SW 1271 (cell line): Measurements from ENCODE around the gene AAMP.
"Not testable (repeated sequence)": the region's sequence is repeated elsewhere in the genome, so short reads cannot be mapped to it uniquely, and the experiment has no call there.

ENCODE experiments used
- DNase-seq, 2 experiments: peaks; one replicate each; lab custom pipeline; 2025; lab: John Stamatoyannopoulos, UW

AAMP gene

GRCh38 chr2:218274586-218274985 lies 4.6 kb upstream of the AAMP start:
- DNase-seq = no peak

DNA sequence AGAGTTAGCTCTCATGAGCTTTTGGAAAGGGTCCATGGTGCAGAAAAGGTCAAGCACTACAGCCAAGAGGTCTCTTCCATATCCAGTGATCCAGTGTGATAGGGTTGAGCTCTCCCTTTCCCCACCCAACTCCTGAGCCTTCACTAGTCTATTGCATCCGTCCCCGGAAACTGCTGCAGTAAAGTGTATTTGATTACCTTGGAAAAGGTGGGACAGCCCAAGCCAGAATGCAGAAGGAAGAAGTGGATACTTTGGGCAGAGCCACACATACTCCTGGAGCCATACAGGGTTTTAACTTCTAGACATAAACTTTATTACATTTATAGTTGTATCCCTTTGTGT lies 3.9 kb upstream of the AAMP start:
- DNase-seq = no peak

DNA sequence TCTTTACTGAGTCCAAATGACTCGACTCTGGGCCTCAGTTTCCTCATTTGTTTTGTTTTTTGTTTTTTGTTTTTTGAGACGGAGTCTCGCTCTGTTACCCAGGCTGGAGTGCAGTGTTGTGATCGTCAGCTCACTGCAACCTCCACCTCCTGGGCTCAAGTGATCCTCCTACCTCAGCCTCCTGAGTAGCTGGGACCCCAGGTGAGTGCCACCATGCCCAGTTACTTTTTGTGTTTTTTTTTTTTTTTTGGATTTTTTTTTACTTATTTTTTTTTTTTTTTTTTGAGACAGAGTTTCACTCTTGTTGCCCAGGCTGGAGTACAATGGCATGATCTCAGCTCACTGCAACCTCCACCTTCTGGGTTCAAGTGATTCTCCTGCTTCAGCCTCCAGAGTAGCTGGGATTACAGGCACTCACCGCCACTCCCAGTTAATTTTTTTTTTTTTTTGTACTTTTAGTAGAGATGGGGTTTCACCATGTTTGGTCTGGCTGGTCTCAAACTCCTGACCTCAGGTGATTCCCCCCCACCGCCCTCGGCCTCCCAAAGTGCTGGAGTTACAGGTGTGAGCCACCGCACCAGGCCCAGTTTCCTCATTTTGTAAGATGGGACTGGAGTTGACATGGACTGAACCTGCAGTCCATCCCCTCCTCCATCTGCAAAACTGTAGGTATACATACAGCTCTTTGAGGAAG lies 3.4 kb upstream of the AAMP start:
- not testable (repeated sequence) for DNase-seq

DNA sequence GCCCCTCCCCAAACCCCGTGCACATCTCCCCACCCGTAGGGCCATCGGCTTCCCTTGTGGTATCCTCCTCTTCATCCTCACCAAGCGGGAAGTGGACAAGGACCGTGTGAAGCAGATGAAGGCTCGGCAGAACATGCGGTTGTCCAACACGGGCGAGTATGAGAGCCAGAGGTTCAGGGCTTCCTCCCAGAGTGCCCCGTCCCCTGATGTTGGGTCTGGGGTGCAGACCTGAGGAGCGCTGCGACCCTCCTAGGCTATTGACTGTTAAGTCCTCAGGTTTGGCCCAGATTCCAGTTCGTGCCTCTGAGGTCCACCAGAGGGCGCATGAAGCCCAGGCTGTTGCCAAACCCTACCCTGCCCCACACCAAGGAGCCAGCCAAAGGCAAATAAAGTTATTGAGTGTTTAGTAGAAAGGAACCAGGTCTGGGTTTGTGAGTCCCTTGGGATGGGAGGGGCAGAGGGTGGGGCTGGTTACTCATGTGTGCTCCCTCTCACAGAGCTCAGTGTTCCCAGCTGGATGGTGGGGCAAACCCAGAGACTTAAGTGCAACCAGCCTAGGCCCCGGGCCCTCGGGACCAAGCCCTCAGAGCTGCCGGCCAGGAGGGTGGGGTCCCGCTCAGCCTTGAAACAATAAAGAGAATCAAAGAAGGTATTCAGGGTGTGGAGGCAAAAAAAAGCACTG lies 2.7 kb upstream of the AAMP start:
- DNase-seq = peak; percentile 69 to 76

DNA sequence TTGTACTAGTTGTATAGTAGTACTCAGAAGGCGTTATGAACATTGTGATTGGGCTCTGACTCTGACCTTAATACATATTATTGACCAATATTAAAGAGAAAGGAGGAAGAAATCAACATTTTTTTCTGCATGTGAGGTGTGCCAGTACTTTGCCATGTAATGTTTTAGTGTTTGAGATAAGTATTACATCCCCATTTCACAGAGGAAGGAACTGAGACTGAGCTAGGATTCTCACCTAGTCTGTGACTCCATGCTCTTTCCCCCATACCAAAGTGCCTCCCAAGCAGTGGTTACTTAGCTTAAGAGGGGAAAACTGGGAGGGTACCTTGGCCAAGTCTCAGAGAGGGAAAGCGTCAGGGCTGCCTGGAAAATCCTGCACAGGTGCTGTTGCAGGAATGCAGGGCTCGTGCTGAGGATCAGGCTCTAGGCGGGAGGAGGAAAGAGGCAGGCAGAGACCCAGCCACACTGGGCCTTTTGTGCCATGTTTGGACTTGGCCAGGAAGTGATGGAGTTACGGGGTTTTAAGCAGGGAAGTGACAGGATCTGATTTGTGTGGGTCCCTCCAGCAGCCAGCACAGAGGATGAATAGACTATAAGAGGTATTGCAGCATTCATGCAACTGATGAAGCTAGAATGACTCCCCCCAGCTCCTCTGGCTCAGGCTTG lies 2.1 kb upstream of the AAMP start:
- peak in 1 of 2 experiments; percentile 11 for DNase-seq

- DNase-seq = no peak
These were observed 1.5 kb upstream of the AAMP start for GRCh38 chr2:218271487-218271797.

GRCh38 chr2:218270721-218271486 lies 967 bp upstream of the AAMP start:
- DNase-seq = no peak

DNA sequence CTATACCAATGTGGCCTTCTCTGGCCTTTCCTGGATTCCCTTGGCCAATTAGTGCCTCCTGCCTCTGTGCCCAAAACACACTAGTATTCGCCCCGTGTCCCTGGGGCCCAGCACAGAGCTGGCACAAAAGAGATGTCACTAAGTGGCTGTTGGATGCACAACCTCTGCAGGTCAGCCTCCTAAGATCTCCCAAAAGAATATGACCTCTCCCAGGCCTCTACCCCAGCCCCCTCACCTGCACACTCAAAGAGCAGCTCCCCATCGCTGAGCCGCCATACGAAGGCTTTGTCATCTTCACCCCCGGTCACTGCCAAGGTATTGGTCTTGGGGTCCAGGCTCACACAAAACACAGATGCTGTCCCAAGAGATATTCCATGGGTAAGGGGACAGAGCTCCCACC lies 2.7 kb downstream of the AAMP start:
- no peak for DNase-seq

- no peak for DNase-seq
These were observed 3.5 kb downstream of the AAMP start for GRCh38 chr2:218266316-218266979.

GRCh38 chr2:218265626-218266025 lies 4.3 kb downstream of the AAMP start:
- DNase-seq = no peak

- DNase-seq = no peak
These were observed 5.0 kb downstream of the AAMP start for GRCh38 chr2:218264773-218265561.

- no peak for DNase-seq
These were observed 5.9 kb downstream of the AAMP start for GRCh38 chr2:218263817-218264641.

GRCh38 chr2:218262631-218263586 lies 7.0 kb downstream of the AAMP start:
- DNase-seq = no peak

- DNase-seq = no peak
These were observed 7.7 kb downstream of the AAMP start for GRCh38 chr2:218262237-218262600.

GRCh38 chr2:218261423-218262236 lies 8.3 kb downstream of the AAMP start:
- no peak for DNase-seq

DNA sequence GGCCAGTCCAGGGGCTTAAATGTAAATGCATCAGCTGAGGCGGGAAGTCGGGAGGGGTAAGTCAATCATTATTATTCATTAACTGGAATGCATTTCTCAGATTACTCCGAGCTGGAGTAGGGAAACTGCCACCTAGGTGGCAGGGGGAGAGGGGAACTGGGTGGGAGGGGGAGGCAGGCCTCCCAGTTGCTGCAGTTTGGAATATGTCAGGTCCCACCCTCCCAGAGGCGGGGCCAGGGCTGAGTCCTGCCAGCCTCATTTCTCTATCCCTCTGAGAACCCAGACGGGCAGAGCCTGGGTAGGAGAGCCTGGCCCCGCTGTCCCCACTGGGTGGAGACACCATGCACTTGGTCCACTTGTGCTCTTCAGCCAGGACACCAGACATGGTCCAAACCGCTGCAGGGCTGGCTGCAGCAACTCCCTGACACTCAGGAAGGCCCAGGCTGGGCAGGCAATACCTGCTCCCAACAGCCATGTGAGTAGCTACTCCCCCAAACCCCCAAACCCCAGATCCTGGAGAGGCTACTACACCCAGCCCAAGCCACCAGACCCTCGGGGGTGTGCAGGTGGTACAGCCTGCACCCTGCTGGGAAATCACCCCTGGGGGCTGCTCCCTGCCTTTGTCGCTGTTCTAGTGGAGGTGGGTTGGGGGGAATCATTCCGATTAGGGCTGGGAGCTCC lies 9.1 kb downstream of the AAMP start, which contains the start of gene GPBAR1:
Gene GPBAR1, plus strand, starts transcription at position 274 of the 681 bp plus-strand sequence. CDS start 1,710 bp downstream, outside the sequence.
- DNase-seq = no peak

DNA sequence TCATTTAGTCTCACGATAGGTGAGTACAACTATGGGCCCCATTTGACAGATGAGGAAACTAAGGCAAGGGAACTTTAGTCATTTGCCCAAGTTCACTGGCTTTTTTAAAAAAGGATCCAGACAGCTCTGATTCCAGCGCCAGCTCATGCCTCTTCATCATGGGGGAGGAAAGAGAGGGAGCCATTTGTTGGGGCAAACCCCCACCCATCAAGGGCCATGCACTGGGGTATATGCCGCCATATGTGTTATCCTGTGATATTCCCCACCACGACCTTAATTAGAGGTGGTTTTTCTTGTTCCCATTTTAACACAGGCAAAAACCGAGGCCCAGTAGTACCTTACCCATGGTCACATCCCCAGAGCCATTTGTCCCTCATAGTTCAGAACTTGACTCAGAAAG lies 9.8 kb downstream of the AAMP start:
- no peak for DNase-seq
